SU-DHL-6 (cell line): ENCODE measurements around the gene TOMT.

Experiments used
- EZH2phosphoT487 ChIP-seq: fragments of 200-600 bp; sonication (generic), shearing (Covaris generic); conservative IDR thresholded peaks from 2 replicates; pipeline ENCODE4 v1.6.1; 2018; ENCODE audit warnings: mild to moderate bottlenecking, antibody characterized with exemption, low read length, moderate library complexity, mixed read lengths
- TF ChIP-seq, protein P1 (sequence below): fragments of 200-600 bp; sonication (generic); IDR thresholded peaks from one replicate; pipeline ENCODE4 v1.5.1; 2017; ENCODE audit warnings: antibody characterized with exemption, mild to moderate bottlenecking, low read length, moderate library complexity; ENCODE audit not compliant: insufficient read depth, poor library complexity, severe bottlenecking

DNA sequence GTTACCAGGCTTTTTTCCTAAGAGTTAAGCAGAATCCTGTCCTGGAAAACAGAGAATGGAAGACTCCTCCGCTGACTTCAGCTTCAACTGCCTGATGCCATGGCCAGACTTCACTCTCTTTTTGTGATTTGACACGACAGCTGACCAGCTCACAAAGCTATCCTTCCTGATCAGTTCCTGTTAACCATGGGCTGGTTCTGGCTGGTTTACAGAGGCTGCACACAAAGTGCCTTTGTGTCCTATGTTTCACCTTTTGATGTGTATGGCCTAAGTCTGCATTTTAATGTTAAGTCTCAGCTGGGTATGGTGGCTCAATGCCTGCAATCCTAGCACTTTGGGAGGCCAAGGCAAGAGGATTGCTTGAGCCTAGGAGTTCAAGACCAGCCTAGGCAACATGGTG lies 40.9 kb downstream of the TOMT start:
- TF ChIP-seq, protein P1, sequence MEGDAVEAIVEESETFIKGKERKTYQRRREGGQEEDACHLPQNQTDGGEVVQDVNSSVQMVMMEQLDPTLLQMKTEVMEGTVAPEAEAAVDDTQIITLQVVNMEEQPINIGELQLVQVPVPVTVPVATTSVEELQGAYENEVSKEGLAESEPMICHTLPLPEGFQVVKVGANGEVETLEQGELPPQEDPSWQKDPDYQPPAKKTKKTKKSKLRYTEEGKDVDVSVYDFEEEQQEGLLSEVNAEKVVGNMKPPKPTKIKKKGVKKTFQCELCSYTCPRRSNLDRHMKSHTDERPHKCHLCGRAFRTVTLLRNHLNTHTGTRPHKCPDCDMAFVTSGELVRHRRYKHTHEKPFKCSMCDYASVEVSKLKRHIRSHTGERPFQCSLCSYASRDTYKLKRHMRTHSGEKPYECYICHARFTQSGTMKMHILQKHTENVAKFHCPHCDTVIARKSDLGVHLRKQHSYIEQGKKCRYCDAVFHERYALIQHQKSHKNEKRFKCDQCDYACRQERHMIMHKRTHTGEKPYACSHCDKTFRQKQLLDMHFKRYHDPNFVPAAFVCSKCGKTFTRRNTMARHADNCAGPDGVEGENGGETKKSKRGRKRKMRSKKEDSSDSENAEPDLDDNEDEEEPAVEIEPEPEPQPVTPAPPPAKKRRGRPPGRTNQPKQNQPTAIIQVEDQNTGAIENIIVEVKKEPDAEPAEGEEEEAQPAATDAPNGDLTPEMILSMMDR, result no peak
- TF ChIP-seq EZH2phosphoT487, result no peak
